Measurements from ENCODE around the gene THSD4.

- TF ChIP-seq EZH2 (IDR thresholded peaks at IDR 0.05; ENCODE audit: low read length, unreplicated experiment) (no peak), EZH2phosphoT487 (IDR thresholded peaks at IDR 0.05; ENCODE audit: borderline replicate concordance, low read length) (no peak)
- TF ChIP-seq, protein P1, sequence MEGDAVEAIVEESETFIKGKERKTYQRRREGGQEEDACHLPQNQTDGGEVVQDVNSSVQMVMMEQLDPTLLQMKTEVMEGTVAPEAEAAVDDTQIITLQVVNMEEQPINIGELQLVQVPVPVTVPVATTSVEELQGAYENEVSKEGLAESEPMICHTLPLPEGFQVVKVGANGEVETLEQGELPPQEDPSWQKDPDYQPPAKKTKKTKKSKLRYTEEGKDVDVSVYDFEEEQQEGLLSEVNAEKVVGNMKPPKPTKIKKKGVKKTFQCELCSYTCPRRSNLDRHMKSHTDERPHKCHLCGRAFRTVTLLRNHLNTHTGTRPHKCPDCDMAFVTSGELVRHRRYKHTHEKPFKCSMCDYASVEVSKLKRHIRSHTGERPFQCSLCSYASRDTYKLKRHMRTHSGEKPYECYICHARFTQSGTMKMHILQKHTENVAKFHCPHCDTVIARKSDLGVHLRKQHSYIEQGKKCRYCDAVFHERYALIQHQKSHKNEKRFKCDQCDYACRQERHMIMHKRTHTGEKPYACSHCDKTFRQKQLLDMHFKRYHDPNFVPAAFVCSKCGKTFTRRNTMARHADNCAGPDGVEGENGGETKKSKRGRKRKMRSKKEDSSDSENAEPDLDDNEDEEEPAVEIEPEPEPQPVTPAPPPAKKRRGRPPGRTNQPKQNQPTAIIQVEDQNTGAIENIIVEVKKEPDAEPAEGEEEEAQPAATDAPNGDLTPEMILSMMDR (conservative IDR thresholded peaks at IDR 0.05; ENCODE audit: low read depth, low read length), result no peak
Measured at GRCh38 chr15:71476823-71477222, 361.6 kb downstream of the THSD4 start.
